Measurements from ENCODE around the gene SRPK3.

GRCh38 chrX:153731845-153732215 is 49.0 kb upstream of the SRPK3 start:
- TF ChIP-seq REST (IDR thresholded peaks at IDR 0.05; ENCODE audit: low read depth) (no peak), EGR1 (IDR thresholded peaks at IDR 0.05) (no peak), MAX (IDR thresholded peaks at IDR 0.05) (no peak), EP300 (IDR thresholded peaks at IDR 0.05; ENCODE audit: borderline replicate concordance) (no peak), TAF1 (IDR thresholded peaks at IDR 0.05; ENCODE audit: low read depth) (no peak), RAD21 (IDR thresholded peaks at IDR 0.05; ENCODE audit: low read depth) (no peak), TCF12 (IDR thresholded peaks at IDR 0.05; ENCODE audit: low read depth) (no peak), CREB1 (IDR thresholded peaks at IDR 0.05; ENCODE audit: low read depth) (no peak), CEBPB (IDR thresholded peaks at IDR 0.05) (no peak), USF1 (IDR thresholded peaks at IDR 0.05) (no peak), YY1 (IDR thresholded peaks at IDR 0.05; ENCODE audit: low read depth) (no peak), ZBTB7A (IDR thresholded peaks at IDR 0.05; ENCODE audit: low read depth) (no peak), NFIC (IDR thresholded peaks at IDR 0.05) (no peak), TEAD4 (IDR thresholded peaks at IDR 0.05) (no peak)
